HG03571 (cell line): ENCODE results near the gene PLPP7.
"Not testable (repeated sequence)": the region's sequence is repeated elsewhere in the genome, so short reads cannot be mapped to it uniquely, and the experiment has no call there.

Source experiments
- ATAC-seq: cut with Tn5 transposase; IDR thresholded peaks from one replicate; pipeline ENCODE4 v1.9.1; 2021; ENCODE audit not compliant: unreplicated experiment

PLPP7 gene

DNA sequence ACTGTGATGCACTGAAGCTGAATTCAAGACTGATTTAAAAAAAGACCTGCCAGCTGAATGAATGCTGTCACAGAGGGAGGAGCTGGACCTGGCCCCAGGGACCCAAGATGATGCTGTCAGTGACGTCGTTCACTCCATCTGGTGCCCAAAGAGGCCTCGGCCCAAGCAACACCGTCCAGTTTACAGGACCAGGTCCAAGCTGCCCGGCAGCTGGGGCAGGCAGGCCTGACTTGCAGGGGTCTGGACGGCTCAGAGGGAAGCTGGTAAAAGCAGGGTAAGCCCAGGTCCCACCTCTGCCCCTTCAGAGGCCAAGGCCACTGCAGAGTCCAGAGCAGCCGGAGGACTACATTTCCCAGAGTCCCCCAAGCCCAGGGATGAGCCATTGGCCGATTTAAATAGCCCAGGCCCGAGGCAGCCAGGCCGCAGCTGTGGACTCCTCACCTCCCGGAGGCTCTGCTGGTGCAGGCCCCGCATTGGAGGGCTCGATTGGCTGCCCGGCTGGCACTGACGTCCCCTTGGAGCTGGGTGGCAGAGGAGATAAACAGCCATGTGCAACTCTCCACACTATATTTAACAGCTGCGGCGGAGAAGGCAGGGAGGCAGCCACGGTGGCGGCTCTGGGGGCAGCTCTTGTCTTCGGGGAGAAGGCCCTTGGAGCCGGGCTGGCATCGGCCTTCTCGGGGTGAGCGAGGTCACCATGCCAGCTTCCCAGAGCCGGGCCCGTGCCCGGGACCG is at the start of gene PLPP7:
Gene PLPP7, plus strand, starts transcription at position 423 of the 735 bp plus-strand sequence. Its CDS starts 275 bp downstream, at position 698.
- ATAC-seq = no peak

DNA sequence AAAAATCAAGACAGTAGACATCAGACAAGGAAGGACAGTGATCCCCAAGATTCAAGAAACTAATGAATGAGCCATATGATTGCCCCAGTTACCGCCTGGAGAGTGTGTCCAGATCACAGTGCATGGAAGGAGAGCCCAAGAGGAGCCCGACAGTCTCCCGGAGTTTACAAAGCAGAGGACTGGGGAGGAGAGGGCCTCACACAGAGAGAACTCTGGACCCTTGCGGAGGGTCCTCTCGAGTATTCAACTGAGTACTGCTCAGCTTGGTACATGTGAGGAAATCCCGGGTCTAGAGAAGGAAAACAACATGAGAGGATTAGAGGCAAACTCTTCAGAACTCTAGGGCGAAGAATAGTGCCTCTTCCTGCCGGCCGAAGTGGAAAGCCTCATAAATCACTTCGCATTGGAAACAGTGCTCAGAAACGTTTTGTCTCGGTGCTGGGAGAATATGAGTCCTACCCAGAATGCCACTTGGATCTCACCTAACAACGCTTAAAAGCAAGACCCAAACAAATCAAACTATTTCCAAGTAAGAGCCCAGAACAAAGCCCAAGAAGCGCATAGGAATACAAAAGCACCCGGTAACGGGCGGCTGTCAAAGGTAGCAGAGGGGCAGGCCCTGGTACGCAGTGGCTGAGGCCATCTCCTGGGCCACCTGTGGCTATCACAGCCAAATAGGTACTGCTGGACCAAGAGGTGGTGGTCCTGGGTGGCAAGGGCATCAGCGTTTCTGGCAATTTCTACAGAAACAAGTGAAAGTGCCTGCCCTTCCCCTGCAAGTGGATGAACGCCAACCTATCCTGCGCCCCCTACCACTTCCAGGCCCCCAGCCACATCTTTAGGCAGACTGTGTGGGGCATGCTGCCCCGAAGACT is 49.2 kb upstream of the PLPP7 start:
- no peak for ATAC-seq

DNA sequence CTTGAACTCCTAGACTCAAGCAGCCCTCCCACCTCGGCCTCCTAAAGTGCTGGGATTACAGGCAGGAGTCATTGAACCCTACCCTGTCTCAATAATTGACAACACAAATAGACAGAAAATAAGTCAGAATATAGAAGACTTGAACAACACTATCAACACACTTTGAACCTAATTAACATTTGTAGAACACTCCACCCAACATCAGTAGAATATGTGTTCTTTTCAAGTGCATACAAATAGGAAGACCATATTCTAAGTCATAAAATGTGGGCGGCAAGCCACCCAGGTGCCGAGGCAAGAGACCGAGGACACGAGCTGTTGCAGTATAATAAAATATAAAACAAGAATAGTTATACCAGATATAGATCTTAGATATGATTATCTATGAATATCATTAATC is 45.2 kb upstream of the PLPP7 start:
- not testable (repeated sequence) for ATAC-seq

DNA sequence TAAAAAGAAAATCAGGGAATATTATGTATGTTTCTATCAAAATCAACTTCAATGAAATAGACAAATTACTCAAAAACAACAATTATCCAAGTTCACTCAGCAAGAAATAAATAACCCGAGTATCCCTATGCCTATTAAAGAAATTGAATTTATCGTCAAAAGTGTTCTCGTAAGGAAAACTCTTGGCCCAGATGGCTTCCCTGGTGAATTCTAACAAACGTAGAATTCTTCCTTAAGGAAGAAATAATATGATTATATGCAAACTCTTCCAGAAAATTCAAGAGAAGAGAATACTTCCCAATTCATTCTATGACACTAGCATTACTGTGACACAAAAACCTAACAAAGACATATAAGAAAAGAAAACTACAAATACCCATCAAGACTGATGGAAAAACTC is 42.9 kb upstream of the PLPP7 start:
- no peak for ATAC-seq

DNA sequence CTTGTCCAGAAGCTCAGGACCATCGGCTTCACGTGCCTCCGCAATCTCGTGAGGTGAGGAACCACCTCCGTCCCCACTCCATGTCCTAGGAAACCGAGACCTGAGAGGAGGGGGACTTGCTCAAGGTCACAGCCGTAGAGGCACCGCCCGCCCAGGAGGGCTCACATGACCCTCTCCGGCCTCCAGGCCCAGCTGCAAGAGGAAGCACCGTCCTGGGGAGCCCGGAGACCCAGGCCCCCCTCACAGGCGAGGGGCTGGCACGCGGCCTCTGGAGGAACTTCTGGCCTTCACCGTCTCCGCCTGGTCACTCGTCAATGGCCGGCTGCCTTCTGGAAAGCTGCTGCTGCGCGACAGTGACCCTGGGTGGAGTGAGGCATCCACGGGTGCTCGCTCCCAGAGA is 37.4 kb upstream of the PLPP7 start:
- ATAC-seq = peak; percentile 2

DNA sequence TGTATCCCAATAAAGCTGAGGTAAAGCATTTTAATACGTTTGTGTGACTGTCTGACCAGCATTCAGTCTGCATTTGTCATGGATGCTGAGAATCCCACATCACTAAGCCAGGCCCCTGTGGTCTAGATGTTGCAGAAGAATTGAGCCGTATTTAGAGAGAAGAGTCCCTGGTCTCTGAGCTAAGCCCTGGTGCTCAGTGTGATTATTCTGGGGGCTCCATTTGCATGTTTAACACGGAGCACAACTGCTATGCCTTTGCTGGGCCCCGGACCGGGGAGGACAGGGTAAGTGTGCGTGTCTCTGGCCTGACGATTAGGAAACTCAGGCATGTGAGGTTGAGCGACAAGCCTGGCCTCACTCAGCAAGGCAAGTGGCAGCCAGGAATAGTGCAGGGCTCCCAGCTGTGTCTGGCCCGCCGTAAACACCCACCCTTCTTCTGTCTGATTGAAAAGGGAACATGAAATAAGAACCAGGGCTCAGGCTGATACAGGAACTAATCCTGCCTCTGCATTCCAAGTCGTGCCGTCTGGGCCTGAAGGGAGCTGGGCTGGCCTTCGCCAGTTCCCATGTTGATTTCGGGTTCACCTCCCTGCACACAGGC is 35.5 kb upstream of the PLPP7 start:
- no peak for ATAC-seq

DNA sequence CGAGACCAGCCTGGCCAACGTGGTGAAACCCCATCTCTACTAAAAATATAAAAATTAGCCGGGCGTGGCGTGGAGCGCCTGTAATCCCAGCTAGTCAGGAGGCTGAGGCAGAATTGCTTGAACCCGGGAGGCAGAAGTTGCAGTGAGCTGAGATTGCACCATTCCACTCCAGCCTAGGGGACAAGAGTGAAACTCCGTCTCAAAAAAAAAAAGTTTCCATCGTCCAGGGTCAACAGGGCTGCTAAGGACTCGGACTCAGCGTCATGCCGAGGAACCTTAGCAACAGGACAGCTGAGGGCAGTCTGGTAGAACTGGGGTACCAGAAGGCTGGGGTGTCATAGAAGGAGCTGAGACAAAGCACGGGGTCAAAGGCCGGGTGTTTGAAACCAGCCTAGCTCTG is 34.9 kb upstream of the PLPP7 start:
- ATAC-seq = no peak

DNA sequence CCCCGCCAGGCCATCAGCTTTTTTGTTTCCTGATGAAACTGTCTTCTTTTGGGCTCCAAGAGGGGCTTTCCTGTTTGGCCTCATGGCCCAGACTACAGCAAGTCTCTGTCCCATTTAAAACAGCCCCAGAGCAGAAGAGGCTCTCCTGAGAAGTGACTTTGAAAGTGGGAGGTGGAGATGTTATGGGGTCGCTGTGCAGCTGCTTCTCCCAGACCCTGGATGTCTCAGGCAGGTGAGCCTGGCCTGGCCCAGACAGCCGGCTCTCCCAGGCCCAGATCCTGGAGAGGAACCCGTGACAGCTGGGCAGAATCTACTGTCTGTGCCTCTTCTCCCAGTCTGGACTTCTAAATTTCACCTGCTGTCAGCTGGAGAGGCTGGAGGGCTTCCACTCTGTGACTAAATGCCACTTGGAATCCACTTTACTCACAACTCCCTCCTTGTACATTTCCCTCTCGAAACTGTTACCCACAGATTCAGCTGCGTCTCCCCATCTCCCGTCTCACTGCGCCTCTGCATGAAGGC is 33.8 kb upstream of the PLPP7 start:
- no peak for ATAC-seq

DNA sequence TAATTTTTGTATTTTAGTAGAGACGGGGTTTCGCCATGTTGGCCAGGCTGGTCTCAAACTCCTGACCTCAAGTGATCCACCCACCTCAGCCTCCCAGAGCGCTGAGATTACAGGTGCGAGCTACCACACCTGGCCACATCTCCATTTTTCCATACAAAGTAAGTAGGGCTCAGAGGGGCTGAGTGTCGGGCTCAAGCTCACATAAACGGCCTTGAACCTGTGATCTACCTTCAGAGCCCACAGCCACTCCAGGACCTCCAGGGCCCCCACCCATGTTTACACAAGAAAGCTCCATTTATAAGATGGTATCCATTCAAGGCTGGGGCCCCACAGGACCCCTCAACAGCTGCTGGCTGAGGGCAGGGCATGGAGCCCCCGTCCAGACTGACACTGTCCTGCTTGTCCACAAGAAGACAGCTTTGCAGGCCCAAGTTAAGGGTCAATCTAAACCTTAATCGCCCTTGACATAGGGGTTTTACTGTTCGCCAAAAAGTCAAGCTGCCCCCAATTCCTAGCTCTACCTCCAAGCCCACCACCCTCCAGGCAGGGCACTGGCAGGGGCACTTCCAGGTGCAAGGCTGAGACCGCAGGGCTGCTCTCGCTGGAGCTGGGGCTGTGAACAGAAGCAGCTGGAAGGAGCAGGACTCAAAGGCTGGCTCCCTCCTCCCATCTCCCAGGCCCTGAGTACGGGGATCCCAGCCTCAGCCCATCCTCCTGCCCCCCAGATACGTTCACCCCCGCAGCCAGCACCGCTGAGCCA is 32.1 kb upstream of the PLPP7 start:
- no peak for ATAC-seq

DNA sequence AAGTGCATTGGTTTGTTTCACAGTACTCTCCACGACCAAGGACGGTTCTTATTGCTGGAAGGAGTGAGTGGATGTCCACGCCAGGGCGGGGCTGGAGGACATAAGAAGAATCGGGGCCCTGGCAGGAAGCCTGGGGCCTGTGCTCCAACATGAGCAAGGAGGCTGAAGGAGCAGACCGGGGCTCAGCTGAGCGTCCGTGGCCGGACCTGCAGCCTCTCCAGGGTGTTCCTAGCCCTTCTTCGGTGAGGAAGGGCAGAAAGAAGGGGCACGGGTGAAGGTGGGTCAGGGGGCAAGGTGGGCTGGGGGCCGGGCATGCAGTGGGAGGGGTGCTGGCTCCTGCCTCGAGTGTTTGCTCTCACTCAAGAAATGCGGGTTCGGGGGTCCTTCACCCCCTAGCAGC is 31.3 kb upstream of the PLPP7 start:
- ATAC-seq = no peak

DNA sequence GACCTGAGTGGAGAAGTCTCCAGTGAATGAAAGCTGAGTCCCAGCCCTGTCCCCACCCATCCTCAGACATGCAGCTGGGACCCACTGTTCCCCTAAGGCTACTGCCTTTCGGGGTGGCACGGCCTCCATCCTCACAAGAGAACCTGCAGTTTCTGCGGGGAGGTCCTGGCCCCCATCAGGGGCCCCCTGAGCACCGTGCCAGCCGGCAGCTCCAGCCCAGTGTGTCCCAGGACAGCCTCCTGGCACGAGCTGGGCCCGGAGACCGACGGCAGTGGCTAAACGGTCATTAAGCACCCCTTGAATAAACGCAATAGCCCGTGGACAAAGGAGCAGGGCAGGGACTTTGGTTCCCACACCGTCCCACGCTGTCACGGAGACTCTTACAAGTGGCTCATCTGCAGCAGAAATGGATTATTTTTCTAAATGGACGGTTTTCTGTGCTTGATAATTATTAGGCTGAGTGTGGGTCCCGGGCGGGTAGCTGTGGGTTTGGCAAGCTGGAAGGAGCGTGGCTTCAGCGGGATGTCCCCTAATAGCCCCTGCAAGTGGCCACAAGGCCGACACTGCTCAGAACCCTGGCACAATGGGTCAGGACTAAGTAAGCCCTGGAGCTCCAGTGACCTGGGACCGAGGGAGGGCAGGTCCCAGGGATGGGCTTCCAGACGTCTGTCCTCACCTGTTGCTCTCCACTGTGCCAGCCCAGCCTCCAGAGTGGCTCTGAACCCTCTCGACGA is 30.7 kb upstream of the PLPP7 start:
- ATAC-seq = no peak

DNA sequence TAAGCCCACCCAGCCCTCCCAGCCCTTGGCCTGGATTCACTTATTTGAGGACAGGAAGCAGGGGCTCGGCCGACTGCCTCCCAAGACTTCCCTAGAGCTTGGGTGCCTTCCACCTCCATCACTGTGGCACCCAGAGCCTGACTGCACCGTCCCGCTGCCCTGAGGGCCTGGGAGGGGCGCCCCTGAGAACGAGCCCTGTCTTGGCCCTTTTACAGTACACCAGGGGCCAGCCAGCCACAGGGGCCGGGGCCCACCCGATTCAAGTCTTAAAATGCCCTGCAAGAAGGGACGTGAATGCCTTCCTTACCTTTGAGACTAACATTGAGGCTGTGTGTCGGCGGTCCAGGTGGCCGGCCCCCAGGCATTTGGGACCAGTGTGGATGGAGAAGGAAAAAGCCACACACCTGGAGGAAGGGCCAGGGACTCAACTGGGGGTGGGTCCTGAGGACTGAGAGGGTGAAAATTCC is 30.1 kb upstream of the PLPP7 start:
- no peak for ATAC-seq

DNA sequence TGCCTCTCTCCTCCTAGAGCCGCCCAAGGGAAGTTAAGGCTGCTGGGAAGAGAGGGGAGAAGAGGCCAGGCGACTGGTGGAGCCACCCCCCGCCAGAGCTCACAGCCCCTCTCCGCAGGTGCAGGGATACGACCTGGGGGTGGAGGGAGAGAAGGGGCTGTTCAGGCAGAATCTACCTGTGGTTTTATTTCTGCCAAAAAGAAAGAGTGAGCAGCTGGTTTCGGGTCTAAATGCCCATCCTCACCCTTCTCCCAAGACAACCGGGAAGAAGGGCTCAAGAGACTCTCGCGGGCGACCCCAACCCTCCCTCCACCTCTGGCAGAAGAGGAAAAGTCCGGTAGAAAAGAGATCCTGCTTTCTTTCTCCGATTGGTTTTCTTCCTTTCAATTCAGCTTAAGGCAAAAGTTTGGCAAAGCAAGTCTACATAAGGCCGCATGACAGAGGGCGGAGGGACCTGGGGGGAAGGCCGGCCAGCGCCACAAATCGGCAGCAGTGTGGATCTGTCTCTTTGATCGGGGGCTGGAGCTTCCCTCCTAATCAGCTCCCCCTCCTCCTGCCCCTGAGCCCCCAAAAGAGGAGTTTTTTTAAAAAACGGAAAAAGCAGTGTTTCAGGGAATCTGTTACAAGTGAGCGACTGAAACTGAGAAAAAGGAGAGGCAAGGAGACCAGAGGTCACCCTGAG is 29.5 kb upstream of the PLPP7 start:
- no peak for ATAC-seq

DNA sequence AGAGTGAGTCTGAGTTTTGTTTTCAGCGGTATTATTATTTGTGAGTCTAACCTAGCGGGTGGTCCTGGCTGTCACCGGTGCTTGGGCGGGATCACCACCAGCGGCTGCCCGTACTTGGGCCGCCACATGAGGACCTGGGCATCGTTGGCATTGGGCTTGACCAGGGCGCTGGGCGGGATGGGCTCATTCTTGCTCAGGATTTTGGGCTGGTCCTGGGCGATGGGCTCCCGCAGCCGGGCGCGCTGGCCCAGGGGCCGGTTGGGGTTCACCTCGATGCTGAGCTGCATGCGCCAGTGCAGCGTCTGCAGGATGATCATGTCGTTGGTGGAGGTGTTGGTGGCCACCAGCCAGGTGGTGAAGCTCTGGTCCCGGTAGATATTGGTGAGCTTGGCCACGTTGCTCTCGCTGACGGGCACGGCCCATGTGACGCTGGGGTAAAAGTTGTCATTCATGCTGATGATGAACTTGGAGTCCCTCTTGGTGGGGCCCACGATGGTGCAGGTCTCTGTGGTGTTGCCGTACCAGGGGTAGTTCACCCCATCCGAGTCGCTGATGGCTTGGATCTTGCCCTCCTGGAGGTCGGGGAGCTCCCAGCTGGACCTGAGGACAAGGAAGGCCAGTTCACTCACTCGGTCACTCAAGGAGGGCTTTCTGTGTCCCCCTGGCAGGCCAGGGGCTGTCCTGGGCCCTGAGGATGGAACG is 28.6 kb upstream of the PLPP7 start:
- ATAC-seq = no peak

DNA sequence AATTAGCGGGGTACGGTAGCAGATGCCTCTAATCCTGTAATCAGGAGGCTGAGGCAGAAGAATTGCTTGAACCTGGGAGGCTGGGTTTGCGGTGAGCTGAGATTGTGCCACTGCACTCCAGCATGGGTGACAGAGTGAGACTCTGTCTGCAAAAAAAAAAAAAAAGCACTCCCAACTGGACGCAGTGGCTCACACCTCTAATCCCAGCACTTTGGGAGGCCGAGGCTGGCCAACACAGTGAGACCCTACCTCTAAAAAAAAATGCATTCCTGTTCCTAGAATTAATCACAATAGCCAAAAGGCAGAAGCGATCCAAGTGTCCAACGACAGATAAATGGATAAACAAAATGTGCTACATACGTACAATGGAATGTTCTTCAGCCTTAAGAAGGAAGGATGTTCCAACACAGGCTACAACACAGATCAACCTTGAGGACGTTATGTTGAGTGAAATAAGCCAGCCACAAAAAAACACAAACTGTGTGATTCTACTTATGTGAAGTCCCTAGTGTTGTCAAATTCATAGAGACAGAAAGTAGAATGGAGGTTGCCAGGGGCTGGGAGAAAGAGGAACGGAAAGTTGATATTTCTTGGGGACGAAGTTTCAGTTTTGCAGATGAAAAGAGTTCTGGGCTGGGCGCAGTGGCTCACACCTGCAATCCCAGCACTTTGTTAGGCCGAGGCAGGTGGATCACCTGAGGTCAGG is 27.0 kb upstream of the PLPP7 start:
- ATAC-seq = no peak

DNA sequence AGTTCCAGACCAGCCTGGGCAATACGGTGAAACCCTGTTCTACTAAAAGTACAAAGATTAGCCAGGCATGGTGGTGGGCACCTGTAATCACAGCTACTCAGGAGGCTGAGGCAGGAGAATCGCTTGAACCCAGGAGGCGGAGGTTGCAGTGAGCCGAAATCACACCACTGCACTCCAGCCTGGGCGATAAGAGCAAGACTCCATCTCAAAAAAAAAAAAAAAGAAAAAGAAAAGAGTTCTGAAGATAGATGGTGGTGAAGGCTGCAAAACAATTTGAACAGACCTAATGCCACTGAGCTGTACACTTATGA is 26.5 kb upstream of the PLPP7 start:
- not testable (repeated sequence) for ATAC-seq

DNA sequence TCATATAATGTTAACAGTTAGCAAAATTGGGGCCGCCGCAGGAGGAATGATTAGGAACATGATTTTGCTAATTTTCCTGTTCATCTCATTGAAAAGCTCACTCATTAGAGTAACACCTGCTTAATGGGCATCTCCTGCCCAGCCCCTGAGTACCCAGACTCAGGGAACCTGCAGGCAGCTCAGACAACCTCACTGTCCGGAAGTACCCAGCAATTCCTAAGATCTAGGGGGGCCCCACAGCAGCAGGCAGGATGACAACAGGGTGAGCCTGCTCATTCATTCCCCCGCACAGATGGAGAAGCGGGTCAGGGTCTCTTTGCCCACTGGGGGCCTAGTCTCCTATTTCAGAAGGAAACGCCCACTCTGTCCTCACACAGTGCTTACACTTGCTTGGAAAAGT is 25.8 kb upstream of the PLPP7 start:
- no peak for ATAC-seq

DNA sequence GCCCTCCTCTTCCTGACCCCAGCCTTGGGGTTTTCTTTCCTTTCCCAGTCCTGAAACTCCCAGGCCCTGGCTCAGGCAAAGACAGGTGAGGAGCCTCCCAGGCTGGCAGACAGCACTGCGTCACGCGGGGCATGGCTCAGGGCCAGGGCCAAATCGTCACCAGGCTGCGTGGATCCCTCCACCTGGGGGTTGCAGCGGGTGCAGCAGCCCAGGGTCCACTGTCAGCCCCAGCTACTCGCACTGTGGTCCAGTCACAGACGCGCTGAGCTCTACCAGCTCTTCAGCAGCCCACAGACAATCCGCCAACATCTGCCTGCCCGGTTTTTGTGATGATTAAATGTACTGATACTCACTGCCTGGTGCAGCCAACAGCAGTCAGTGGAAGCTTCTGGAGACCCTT is 25.3 kb upstream of the PLPP7 start:
- ATAC-seq = no peak
